ENCODE results near the gene PITHD1.

DNA sequence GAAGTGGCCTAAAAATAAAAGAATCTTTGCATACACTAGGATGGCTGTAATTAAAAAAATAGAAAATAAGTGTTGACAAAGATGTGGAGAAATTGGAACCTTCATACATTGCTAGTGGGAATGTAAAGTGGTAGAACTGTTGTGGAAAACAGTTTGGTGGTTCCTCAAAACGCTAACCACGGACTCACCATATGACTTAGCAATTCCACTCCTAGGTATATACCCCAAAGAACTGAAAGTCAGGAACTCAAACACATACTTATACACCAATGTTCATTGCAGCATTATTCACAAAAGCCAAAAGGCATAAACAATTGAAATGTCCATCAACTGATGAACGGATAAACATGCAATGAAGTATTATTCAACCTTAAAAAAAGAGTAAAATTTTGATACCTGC lies 57.8 kb downstream of the PITHD1 start:
- TF ChIP-seq EP300 (IDR thresholded peaks at IDR 0.05) = no peak
- TF ChIP-seq, protein P1, sequence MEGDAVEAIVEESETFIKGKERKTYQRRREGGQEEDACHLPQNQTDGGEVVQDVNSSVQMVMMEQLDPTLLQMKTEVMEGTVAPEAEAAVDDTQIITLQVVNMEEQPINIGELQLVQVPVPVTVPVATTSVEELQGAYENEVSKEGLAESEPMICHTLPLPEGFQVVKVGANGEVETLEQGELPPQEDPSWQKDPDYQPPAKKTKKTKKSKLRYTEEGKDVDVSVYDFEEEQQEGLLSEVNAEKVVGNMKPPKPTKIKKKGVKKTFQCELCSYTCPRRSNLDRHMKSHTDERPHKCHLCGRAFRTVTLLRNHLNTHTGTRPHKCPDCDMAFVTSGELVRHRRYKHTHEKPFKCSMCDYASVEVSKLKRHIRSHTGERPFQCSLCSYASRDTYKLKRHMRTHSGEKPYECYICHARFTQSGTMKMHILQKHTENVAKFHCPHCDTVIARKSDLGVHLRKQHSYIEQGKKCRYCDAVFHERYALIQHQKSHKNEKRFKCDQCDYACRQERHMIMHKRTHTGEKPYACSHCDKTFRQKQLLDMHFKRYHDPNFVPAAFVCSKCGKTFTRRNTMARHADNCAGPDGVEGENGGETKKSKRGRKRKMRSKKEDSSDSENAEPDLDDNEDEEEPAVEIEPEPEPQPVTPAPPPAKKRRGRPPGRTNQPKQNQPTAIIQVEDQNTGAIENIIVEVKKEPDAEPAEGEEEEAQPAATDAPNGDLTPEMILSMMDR (IDR thresholded peaks at IDR 0.05) = no peak

Data from stomach (tissue), 4 donors.